NT2/D1 (cell line): Measurements from ENCODE around the gene ACOXL.

Experiments used
- YY1 ChIP-seq: IDR thresholded peaks from 2 replicates; pipeline ENCODE4 v1.6.1; 2011; ENCODE audit not compliant: insufficient read length, insufficient read depth
- ZNF274 ChIP-seq: IDR thresholded peaks from 2 replicates; pipeline ENCODE4 v1.6.1; 2011; ENCODE audit warnings: mild to moderate bottlenecking, low read depth, low read length

DNA sequence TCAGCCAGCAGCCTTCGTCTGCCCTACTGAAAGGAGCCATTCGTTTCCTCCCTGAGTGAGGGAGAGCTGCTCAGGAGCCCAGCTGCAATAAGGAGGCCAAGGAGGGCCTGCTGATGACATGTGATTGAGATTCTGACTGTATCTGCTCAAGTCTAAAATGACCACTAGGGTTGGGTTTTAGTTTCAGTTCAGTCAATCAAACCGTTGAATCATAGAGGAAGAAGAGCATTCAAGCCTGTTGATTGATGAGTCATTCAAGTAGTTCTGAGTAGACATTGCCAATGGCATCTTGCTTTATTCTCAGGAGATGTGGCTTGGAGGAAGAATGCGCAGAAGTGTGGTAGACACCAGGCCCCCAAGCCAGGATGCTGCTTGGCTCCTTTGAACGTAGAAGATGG is 368.4 kb downstream of the ACOXL start:
- TF ChIP-seq YY1 = no peak
- TF ChIP-seq ZNF274 = no peak
